Measurements from ENCODE around the gene KRCC1. TPM values are rescaled to one million over a fixed set of nuclear protein-coding genes. Genes with fewer than 3 reads are reported as not detected.

KRCC1 gene
- total RNA-seq: 17.1 and 17.5 TPM in 2 replicates

GRCh38 chr2:88055371-88056128 lies at the start of gene KRCC1:
Gene KRCC1, minus strand, starts transcription at chr2:88055783. Its CDS starts 27,220 bp downstream, at chr2:88028563.

GRCh38 chr2:88067598-88067997 lies 12.0 kb upstream of the KRCC1 start, which contains the start of gene SMYD1:
Gene SMYD1, plus strand, starts transcription at chr2:88067825. Its CDS starts 40 bp downstream, at chr2:88067865.

GRCh38 chr2:88016086-88016959 lies 39.3 kb downstream of the KRCC1 start, which contains the start of gene RNU2-63P:
Gene RNU2-63P, minus strand, starts transcription at chr2:88016547.

Small RNAs within 50 kb of the gene (small RNA-seq; reads per million reads assigned to genes)
- gene MIR4780 (ENCODE audit: low replicate concordance) (not detected), gene RNU2-63P (ENCODE audit: low replicate concordance) (127 reads per million, percentile 99 among the genes with 10 or more reads in this experiment)

Other genes starting within 250 kb of the KRCC1 start
- 9.2 and 9.9 TPM in 2 replicates for gene RGPD2, start 230.0 kb downstream of the KRCC1 start, total RNA-seq
- not detected in 2 replicates for gene RNU2-63P, start 39.2 kb downstream of the KRCC1 start, total RNA-seq
- gene SMYD1, start 12.0 kb upstream of the KRCC1 start, total RNA-seq: not detected in 2 replicates
- gene FABP1, start 72.3 kb upstream of the KRCC1 start, total RNA-seq: not detected in 2 replicates
- gene THNSL2, start 114.6 kb upstream of the KRCC1 start, total RNA-seq: 1.1 and 1.5 TPM in 2 replicates